SK-N-SH treated with all-trans-retinoic acid at 6 μM for 48 hours (cell line): Measurements from ENCODE around the gene COG6.

Experiments
- CREB5 ChIP-seq: fragments of 250-450 bp; sonication (Bioruptor Pico); IDR thresholded peaks from 2 replicates; pipeline ENCODE4 v1.5.1; 2020; ENCODE audit warnings: low read depth, mild to moderate bottlenecking, moderate library complexity
- RARB ChIP-seq: fragments of 250-450 bp; sonication (Bioruptor Pico); IDR thresholded peaks from 2 replicates; pipeline ENCODE4 v1.8.0; 2021; ENCODE audit warnings: mild to moderate bottlenecking, moderate library complexity
- ZNF565 ChIP-seq: fragments of 450-650 bp; formaldehyde crosslinking; conservative IDR thresholded peaks from 2 replicates; pipeline ENCODE4 v1.5.0; 2020; ENCODE audit warnings: low read depth, mild to moderate bottlenecking, moderate library complexity

- TF ChIP-seq RARB (CRISPR knock-in tag) (no peak), CREB5 (CRISPR knock-in tag) (no peak), ZNF565 (no peak)
Observed at GRCh38 chr13:39784347-39784746, 128.9 kb downstream of the COG6 start.
